K562 (cell line): ENCODE data around the gene PPP2R3B.

Source experiments
- BRF2 ChIP-seq: IDR thresholded peaks from 3 replicates; pipeline ENCODE4 v1.6.1; 2011; ENCODE audit warnings: borderline replicate concordance, mild to moderate bottlenecking; ENCODE audit not compliant: insufficient read length, insufficient read depth
- EP300 ChIP-seq: IDR thresholded peaks from 2 replicates; pipeline ENCODE4 v1.6.1; 2012; ENCODE audit warnings: low read length, improper control_type of control experiment
- FOXO4 ChIP-seq: fragments of 450-650 bp; formaldehyde crosslinking; IDR thresholded peaks from 2 replicates; pipeline ENCODE4 v1.4.0; 2020; ENCODE audit warnings: mild to moderate bottlenecking, moderate library complexity
- KAT2B ChIP-seq: IDR thresholded peaks from one replicate; pipeline ENCODE4 v1.6.1; 2012; ENCODE audit warnings: low read depth, mild to moderate bottlenecking, control low read depth, inconsistent platforms, low read length, moderate library complexity
- NFE2L1 ChIP-seq: fragments of 450-650 bp; IDR thresholded peaks from 2 replicates; pipeline ENCODE4 v1.6.1; 2016; ENCODE audit warnings: missing genetic modification characterization, low read depth, mild to moderate bottlenecking, missing compliant biosample characterization, moderate library complexity, borderline replicate concordance
- SMAD1 ChIP-seq: fragments of 150-350 bp; IDR thresholded peaks from 2 replicates; pipeline ENCODE4 v1.6.1; 2014; ENCODE audit warnings: low read length, low read depth; ENCODE audit not compliant: partially characterized antibody
- USF1 ChIP-seq: sonication (generic); formaldehyde crosslinking; IDR thresholded peaks from 2 replicates; pipeline ENCODE4 v1.9.0; 2022; ENCODE audit warnings: mild to moderate bottlenecking, missing genetic modification reagents

- no peak for TF ChIP-seq NFE2L1
- TF ChIP-seq USF1, result no peak
- no peak for TF ChIP-seq FOXO4 (CRISPR knock-in tag)
- no peak for TF ChIP-seq BRF2
- no peak for TF ChIP-seq SMAD1
- no peak for TF ChIP-seq KAT2B
- no peak for TF ChIP-seq EP300
Observed at GRCh38 chrX:356385-357034, 30.2 kb downstream of the PPP2R3B start.
